Panc1 (cell line): ENCODE measurements around the gene MAT2A. TPM values are rescaled to one million over a fixed set of nuclear protein-coding genes. Genes with fewer than 3 reads are reported as not detected.

Source experiments
- ATAC-seq: fragments of 200-7000 bp; cut with Tn5 transposase; 2 replicates; pipeline ENCODE4 v1.9.1; 2020; ENCODE audit warnings: mild to moderate bottlenecking, moderate library complexity
- BruUV-seq: library from RNA; stranded (reverse); fragments of 400-500 nt; replicated peaks from 2 replicates; lab custom pipeline; 2021; lab: Mats Ljungman, UMichigan
- CTCF ChIA-PET: fragments of 300-600 bp; sonication (Branson Sonifier 250); formaldehyde crosslinking; loops from one replicate; lab custom pipeline; 2022; ENCODE audit warnings: antibody characterized with exemption; lab: Charles Lee
- POLR2A ChIA-PET: fragments of 300-600 bp; sonication (Branson Sonifier 250); formaldehyde crosslinking; loops from one replicate; lab custom pipeline; 2022; ENCODE audit warnings: antibody characterized with exemption; lab: Charles Lee
- DNase-seq: peaks from one replicate; pipeline ENCODE4 v3.0.0-alpha.2; 2010; ENCODE audit warnings: low read depth, low spot score
- H3K27ac ChIP-seq: 2 replicates; pipeline ENCODE4 v1.5.1; 2011; ENCODE audit warnings: mild to moderate bottlenecking, low read length, inconsistent platforms
- H3K27me3 ChIP-seq: fragments of 200-500 bp; sonication (Bioruptor generic); 2 replicates; pipeline ENCODE4 v1.6.0; 2014; ENCODE audit warnings: low read length, inconsistent platforms; ENCODE audit not compliant: control insufficient read depth, insufficient read depth
- H3K36me3 ChIP-seq: fragments of 200-500 bp; sonication (Bioruptor generic); 2 replicates; pipeline ENCODE4 v1.5.1; 2014; ENCODE audit warnings: inconsistent platforms, mild to moderate bottlenecking, low read length, moderate library complexity; ENCODE audit not compliant: control insufficient read depth, insufficient read depth
- H3K4me1 ChIP-seq: 2 replicates; pipeline ENCODE4 v1.5.1; 2011; ENCODE audit warnings: inconsistent platforms, mild to moderate bottlenecking, low read length, moderate library complexity; ENCODE audit not compliant: control insufficient read depth, insufficient read depth
- H3K4me3 ChIP-seq, 2 experiments: 2 replicates each; pipeline ENCODE4 v1.5.1; 2011 to 2012; ENCODE audit warnings: low read depth in 2 of 2, low read length in 2 of 2, mild to moderate bottlenecking in 2 of 2, inconsistent platforms in 1 of 2, moderate library complexity in 1 of 2
- H3K9me3 ChIP-seq: fragments of 200-500 bp; sonication (Bioruptor generic); 2 replicates; pipeline ENCODE4 v1.5.1; 2014; ENCODE audit warnings: low read depth, mild to moderate bottlenecking, inconsistent platforms, low read length, moderate library complexity; ENCODE audit not compliant: control insufficient read depth, insufficient read depth
- POLR2AphosphoS5 ChIP-seq: IDR thresholded peaks from 2 replicates; pipeline ENCODE4 v1.6.1; 2012; ENCODE audit warnings: mild to moderate bottlenecking, low read depth, low read length, moderate library complexity
- SIN3A ChIP-seq: IDR thresholded peaks from 2 replicates; pipeline ENCODE4 v1.6.1; 2012; ENCODE audit warnings: low read depth, mild to moderate bottlenecking, low read length, moderate library complexity, borderline replicate concordance; ENCODE audit not compliant: insufficient read depth
- TCF7L2 ChIP-seq: IDR thresholded peaks from 2 replicates; pipeline ENCODE4 v1.6.1; 2011; ENCODE audit warnings: mild to moderate bottlenecking, low read depth, low read length, inconsistent platforms
- in situ Hi-C: cut with HindIII; loops from 2 replicates; pipeline ENCODE4 v1.10.0; 2016; ENCODE audit warnings: low sequenced_read_pairs, low pct_unique_long_range_greater_than_20kb
- intact Hi-C: fragments of 100-400 bp; cut with micrococcal nuclease; formaldehyde crosslinking; loops from one replicate; pipeline ENCODE4 v1.10.0; 2022; ENCODE audit not compliant: unreplicated experiment
- total RNA-seq: library from RNA; stranded (reverse); gene quantifications from one replicate; pipeline ENCODE4 v1.2.1, GENCODE V29; 2021; ENCODE audit not compliant: unreplicated experiment
- TF ChIP-seq, protein P1 (sequence below), 2 experiments: IDR thresholded peaks; 2 replicates each; pipeline ENCODE4 v1.6.1; 2011 to 2012; ENCODE audit warnings: low read depth in 2 of 2, control low read depth in 1 of 2, low read length in 1 of 2, mild to moderate bottlenecking in 1 of 2, moderate library complexity in 1 of 2; ENCODE audit not compliant: insufficient read depth in 1 of 2
- TF ChIP-seq, protein P2 (sequence below): fragments of 450-650 bp; IDR thresholded peaks from 2 replicates; pipeline ENCODE4 v1.5.1; 2017; ENCODE audit warnings: mild to moderate bottlenecking

MAT2A gene
- total RNA-seq, 1 experiment from 2014 or later, result 547 TPM

DNA sequence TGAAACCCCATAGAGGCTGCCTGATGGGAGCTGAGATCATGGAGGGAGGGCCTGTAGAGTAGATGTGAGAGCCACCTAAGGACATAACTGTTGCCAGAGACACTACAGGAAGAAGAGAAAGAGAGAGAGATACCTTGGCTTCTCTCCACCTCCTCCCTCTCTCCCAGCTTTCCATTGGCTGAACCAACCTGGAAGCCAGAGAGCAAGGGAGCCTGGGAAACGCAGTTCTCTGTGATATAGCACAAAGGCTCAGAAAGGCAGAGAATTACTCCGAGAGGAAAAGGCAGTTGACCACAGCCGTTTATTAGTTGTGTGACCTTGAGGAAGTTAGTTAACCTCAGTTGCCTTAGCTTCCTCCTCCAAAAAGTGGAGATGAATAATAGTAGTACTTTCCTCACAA lies 37.7 kb upstream of the MAT2A start:
- TF ChIP-seq, protein P1, sequence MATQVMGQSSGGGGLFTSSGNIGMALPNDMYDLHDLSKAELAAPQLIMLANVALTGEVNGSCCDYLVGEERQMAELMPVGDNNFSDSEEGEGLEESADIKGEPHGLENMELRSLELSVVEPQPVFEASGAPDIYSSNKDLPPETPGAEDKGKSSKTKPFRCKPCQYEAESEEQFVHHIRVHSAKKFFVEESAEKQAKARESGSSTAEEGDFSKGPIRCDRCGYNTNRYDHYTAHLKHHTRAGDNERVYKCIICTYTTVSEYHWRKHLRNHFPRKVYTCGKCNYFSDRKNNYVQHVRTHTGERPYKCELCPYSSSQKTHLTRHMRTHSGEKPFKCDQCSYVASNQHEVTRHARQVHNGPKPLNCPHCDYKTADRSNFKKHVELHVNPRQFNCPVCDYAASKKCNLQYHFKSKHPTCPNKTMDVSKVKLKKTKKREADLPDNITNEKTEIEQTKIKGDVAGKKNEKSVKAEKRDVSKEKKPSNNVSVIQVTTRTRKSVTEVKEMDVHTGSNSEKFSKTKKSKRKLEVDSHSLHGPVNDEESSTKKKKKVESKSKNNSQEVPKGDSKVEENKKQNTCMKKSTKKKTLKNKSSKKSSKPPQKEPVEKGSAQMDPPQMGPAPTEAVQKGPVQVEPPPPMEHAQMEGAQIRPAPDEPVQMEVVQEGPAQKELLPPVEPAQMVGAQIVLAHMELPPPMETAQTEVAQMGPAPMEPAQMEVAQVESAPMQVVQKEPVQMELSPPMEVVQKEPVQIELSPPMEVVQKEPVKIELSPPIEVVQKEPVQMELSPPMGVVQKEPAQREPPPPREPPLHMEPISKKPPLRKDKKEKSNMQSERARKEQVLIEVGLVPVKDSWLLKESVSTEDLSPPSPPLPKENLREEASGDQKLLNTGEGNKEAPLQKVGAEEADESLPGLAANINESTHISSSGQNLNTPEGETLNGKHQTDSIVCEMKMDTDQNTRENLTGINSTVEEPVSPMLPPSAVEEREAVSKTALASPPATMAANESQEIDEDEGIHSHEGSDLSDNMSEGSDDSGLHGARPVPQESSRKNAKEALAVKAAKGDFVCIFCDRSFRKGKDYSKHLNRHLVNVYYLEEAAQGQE (IDR thresholded peaks at IDR 0.05; ENCODE audit: insufficient read depth in 1 of 2, low read depth in 2 of 2, low read length in 1 of 2), result no peak
- no peak for TF ChIP-seq SIN3A
- TF ChIP-seq, protein P2, sequence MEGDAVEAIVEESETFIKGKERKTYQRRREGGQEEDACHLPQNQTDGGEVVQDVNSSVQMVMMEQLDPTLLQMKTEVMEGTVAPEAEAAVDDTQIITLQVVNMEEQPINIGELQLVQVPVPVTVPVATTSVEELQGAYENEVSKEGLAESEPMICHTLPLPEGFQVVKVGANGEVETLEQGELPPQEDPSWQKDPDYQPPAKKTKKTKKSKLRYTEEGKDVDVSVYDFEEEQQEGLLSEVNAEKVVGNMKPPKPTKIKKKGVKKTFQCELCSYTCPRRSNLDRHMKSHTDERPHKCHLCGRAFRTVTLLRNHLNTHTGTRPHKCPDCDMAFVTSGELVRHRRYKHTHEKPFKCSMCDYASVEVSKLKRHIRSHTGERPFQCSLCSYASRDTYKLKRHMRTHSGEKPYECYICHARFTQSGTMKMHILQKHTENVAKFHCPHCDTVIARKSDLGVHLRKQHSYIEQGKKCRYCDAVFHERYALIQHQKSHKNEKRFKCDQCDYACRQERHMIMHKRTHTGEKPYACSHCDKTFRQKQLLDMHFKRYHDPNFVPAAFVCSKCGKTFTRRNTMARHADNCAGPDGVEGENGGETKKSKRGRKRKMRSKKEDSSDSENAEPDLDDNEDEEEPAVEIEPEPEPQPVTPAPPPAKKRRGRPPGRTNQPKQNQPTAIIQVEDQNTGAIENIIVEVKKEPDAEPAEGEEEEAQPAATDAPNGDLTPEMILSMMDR, result no peak
- TF ChIP-seq POLR2AphosphoS5, result no peak
- no peak for TF ChIP-seq TCF7L2
- Histone ChIP-seq H3K36me3 (no peaks in the 10 kb centered on the region), H3K9me3 (no peaks in the 10 kb centered on the region), H3K27ac (peak overlapping the region; percentile 93), H3K4me1 (peaks cover 54% of the 10 kb centered on the region), H3K27me3 (no peaks in the 10 kb centered on the region), H3K4me3 (no peak overlapping the region)
- POLR2A ChIA-PET, result no interaction called here
- intact Hi-C loops, result no loop called here
- ATAC-seq (no peak), DNase-seq (no peak)
- BruUV-seq, result no TSS peak
- CTCF ChIA-PET, result no interaction called here
- in situ Hi-C loops, result no loop called here

DNA sequence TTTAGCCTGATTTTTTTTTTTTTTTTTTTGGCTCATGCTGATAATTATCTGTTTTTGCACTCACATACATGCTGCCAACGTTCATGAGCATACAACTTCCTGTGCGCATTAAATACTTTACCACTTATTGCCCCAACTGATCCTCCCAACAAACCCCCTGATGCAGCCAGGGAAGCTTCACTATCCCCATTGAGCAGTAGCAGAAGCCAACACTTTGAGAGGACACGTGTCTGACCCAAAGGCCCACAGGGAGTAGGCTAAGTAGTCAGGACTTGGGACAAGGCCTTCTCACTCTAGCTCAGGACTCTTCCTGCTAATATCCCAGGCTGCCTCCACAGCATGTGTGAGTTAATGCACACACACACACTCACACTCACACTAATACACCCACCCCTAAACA lies 36.2 kb upstream of the MAT2A start:
- Histone ChIP-seq H3K36me3 (no peaks in the 10 kb centered on the region), H3K27me3 (no peaks in the 10 kb centered on the region), H3K27ac (peak overlapping the region; percentile 93), H3K9me3 (no peaks in the 10 kb centered on the region), H3K4me3 (no peak overlapping the region), H3K4me1 (peaks cover 64% of the 10 kb centered on the region)
- ATAC-seq (no peak), DNase-seq (no peak)
- POLR2A ChIA-PET, result no interaction called here
- no peak for TF ChIP-seq POLR2AphosphoS5
- TF ChIP-seq, protein P1 (IDR thresholded peaks at IDR 0.05; ENCODE audit: insufficient read depth in 1 of 2, low read depth in 2 of 2, low read length in 1 of 2), result no peak
- TF ChIP-seq SIN3A, result no peak
- TF ChIP-seq, protein P2, result no peak
- no peak for TF ChIP-seq TCF7L2
- no TSS peak for BruUV-seq
- in situ Hi-C loops (no loop called here), intact Hi-C loops (no loop called here)
- CTCF ChIA-PET, result no interaction called here
